Measurements from ENCODE around the gene RNH1. TPM values are rescaled to one million over a fixed set of nuclear protein-coding genes. Genes with fewer than 3 reads are reported as not detected.

Gene RNH1
- total RNA-seq, 2 experiments from 2014 or later, result 127 to 134 TPM

GRCh38 chr11:535519-536454 is 28.7 kb upstream of the RNH1 start, which contains the start of gene HRAS:
HRAS (minus strand) TSS chr11:535576.
- CTCF ChIA-PET, result interaction anchor here (1.0 to 3.3 kb wide), 4 partner anchors 17 to 328 kb away, joined by 3 to 30 read pairs (median 6); no protein-coding TSS in a partner anchor
- DNase-seq, result peak; percentile 95
- Mint-ChIP-seq H3K4me1 (ENCODE audit: low read depth) (peaks cover 9% of the 10 kb centered on the region), H3K27me3 (no peaks in the 10 kb centered on the region), H3K9me3 (no peaks in the 10 kb centered on the region), H3K36me3 (peaks cover 5% of the 10 kb centered on the region), H3K4me3 (peak within 1 kb of the TSS; percentile 85), H3K27ac (peak within 1 kb of the TSS; percentile 78)
- intact Hi-C loops (cut with micrococcal nuclease), result loop anchor here (2.0 to 5.0 kb wide), 5 partner anchors 25 to 187 kb away; partner anchors contain the start of genes DEAF1, LMNTD2, PHRF1 and RASSF7
- POLR2A ChIA-PET, result interaction anchor here (0.7 to 2.1 kb wide), 9 partner anchors 16 to 299 kb away, joined by 3 to 7 read pairs (median 4); partner anchors contain the start of genes IRF7, PSMD13, RNH1 and TMEM80

- H3K4me3 Mint-ChIP-seq, result no peak overlapping the region
- DNase-seq, result no peak
- ChIA-PET CTCF (interaction anchor here (1.0 to 3.3 kb wide), 4 partner anchors 17 to 327 kb away, joined by 3 to 30 read pairs (median 6); no protein-coding TSS in a partner anchor), POLR2A (interaction anchor here (1.0 to 2.1 kb wide), 5 partner anchors 16 to 80 kb away, joined by 3 to 7 read pairs (median 5); partner anchors contain the start of genes IRF7 and RNH1)
- H3K36me3 Mint-ChIP-seq, result peaks cover 5% of the 10 kb centered on the region
- H3K9me3 Mint-ChIP-seq, result no peaks in the 10 kb centered on the region
- intact Hi-C loops (cut with micrococcal nuclease), result loop anchor here (5.0 kb wide), 2 partner anchors 162 to 187 kb away; partner anchors contain the start of genes DEAF1 and TMEM80
- H3K27ac Mint-ChIP-seq, result no peak overlapping the region
- H3K27me3 Mint-ChIP-seq, result no peaks in the 10 kb centered on the region
- H3K4me1 Mint-ChIP-seq (ENCODE audit: low read depth), result peaks cover 9% of the 10 kb centered on the region
Observed at GRCh38 chr11:535210-535518, 28.1 kb upstream of the RNH1 start.

GRCh38 chr11:534396-535209 is 27.6 kb upstream of the RNH1 start:
- Mint-ChIP-seq H3K27ac (peak overlapping the region; percentile 28), H3K36me3 (peaks cover 5% of the 10 kb centered on the region), H3K27me3 (no peaks in the 10 kb centered on the region), H3K4me3 (peak overlapping the region; percentile 71), H3K9me3 (no peaks in the 10 kb centered on the region), H3K4me1 (ENCODE audit: low read depth) (peaks cover 9% of the 10 kb centered on the region)
- intact Hi-C loops (cut with micrococcal nuclease), result loop anchor here (5.0 kb wide), 2 partner anchors 163 to 188 kb away; partner anchors contain the start of genes DEAF1 and TMEM80
- ChIA-PET CTCF (interaction anchor here (1.3 to 3.3 kb wide), 3 partner anchors 16 to 189 kb away, joined by 5 to 30 read pairs (median 8); no protein-coding TSS in a partner anchor), POLR2A (interaction anchor here (2.1 kb wide), 1 partner anchor 81 kb away, joined by 5 read pairs; the partner anchor contains the start of gene IRF7)
- DNase-seq, result peak; percentile 49

- Mint-ChIP-seq H3K9me3 (no peaks in the 10 kb centered on the region), H3K27ac (no peak overlapping the region), H3K4me3 (no peak overlapping the region), H3K27me3 (no peaks in the 10 kb centered on the region), H3K4me1 (ENCODE audit: low read depth) (peaks cover 9% of the 10 kb centered on the region), H3K36me3 (peaks cover 5% of the 10 kb centered on the region)
- DNase-seq, result no peak
- intact Hi-C loops (cut with micrococcal nuclease), result no loop called here
- POLR2A ChIA-PET, result interaction anchor here (0.5 kb wide), 1 partner anchor 14 kb away, joined by 3 read pairs; no protein-coding TSS in a partner anchor
- CTCF ChIA-PET, result interaction anchor here (1.1 to 1.3 kb wide), 2 partner anchors 11 to 190 kb away, joined by 4 to 5 read pairs; no protein-coding TSS in a partner anchor
Observed at GRCh38 chr11:533586-534395, 26.7 kb upstream of the RNH1 start.

GRCh38 chr11:532986-533585 is 26.0 kb upstream of the RNH1 start:
- no peak for DNase-seq
- Mint-ChIP-seq H3K9me3 (no peaks in the 10 kb centered on the region), H3K27ac (no peak overlapping the region), H3K36me3 (peaks cover 5% of the 10 kb centered on the region), H3K4me1 (ENCODE audit: low read depth) (peaks cover 6% of the 10 kb centered on the region), H3K4me3 (no peak overlapping the region), H3K27me3 (no peaks in the 10 kb centered on the region)
- intact Hi-C loops (cut with micrococcal nuclease), result no loop called here
- POLR2A ChIA-PET, result interaction anchor here (0.5 to 1.0 kb wide), 2 partner anchors 13 to 43 kb away, joined by 3 read pairs; no protein-coding TSS in a partner anchor
- CTCF ChIA-PET, result interaction anchor here (1.1 to 1.4 kb wide), 2 partner anchors 11 to 14 kb away, joined by 3 to 4 read pairs; no protein-coding TSS in a partner anchor

GRCh38 chr11:532527-532985 is 25.5 kb upstream of the RNH1 start:
- Mint-ChIP-seq H3K27me3 (no peaks in the 10 kb centered on the region), H3K36me3 (peaks cover 5% of the 10 kb centered on the region), H3K9me3 (no peaks in the 10 kb centered on the region), H3K4me3 (no peak overlapping the region), H3K4me1 (ENCODE audit: low read depth) (peaks cover 2% of the 10 kb centered on the region), H3K27ac (no peak overlapping the region)
- POLR2A ChIA-PET, result interaction anchor here (1.0 kb wide), 1 partner anchor 43 kb away, joined by 3 read pairs; no protein-coding TSS in a partner anchor
- CTCF ChIA-PET, result interaction anchor here (1.1 to 1.4 kb wide), 2 partner anchors 10 to 13 kb away, joined by 3 to 4 read pairs; no protein-coding TSS in a partner anchor
- intact Hi-C loops (cut with micrococcal nuclease), result no loop called here
- DNase-seq, result no peak

GRCh38 chr11:531919-532526 is 25.0 kb upstream of the RNH1 start:
- Mint-ChIP-seq H3K4me3 (no peak overlapping the region), H3K36me3 (peaks cover 5% of the 10 kb centered on the region), H3K27me3 (no peaks in the 10 kb centered on the region), H3K9me3 (no peaks in the 10 kb centered on the region), H3K4me1 (ENCODE audit: low read depth) (peaks cover 2% of the 10 kb centered on the region), H3K27ac (no peak overlapping the region)
- POLR2A ChIA-PET, result no interaction called here
- intact Hi-C loops (cut with micrococcal nuclease), result no loop called here
- CTCF ChIA-PET, result interaction anchor here (1.4 kb wide), 1 partner anchor 13 kb away, joined by 3 read pairs; no protein-coding TSS in a partner anchor
- no peak for DNase-seq

GRCh38 chr11:530960-531831 is 24.2 kb upstream of the RNH1 start:
- no peak overlapping the region for H3K27ac Mint-ChIP-seq
- no peak overlapping the region for H3K4me3 Mint-ChIP-seq
- intact Hi-C loops (cut with micrococcal nuclease), result no loop called here
- DNase-seq, result no peak
- ChIA-PET POLR2A (no interaction called here), CTCF (interaction anchor here (0.6 kb wide), 1 partner anchor 12 kb away, joined by 3 read pairs; no protein-coding TSS in a partner anchor)
- H3K4me1 Mint-ChIP-seq (ENCODE audit: low read depth), result peaks cover 2% of the 10 kb centered on the region
- peaks cover 5% of the 10 kb centered on the region for H3K36me3 Mint-ChIP-seq
- H3K9me3 Mint-ChIP-seq, result no peaks in the 10 kb centered on the region
- no peaks in the 10 kb centered on the region for H3K27me3 Mint-ChIP-seq

- POLR2A ChIA-PET, result no interaction called here
- no peaks in the 10 kb centered on the region for H3K27me3 Mint-ChIP-seq
Observed at GRCh38 chr11:529728-530411, 22.8 kb upstream of the RNH1 start.

More at GRCh38 chr11:529728-530411, 22.8 kb upstream of the RNH1 start:
- H3K9me3 Mint-ChIP-seq, result no peaks in the 10 kb centered on the region
- H3K27ac Mint-ChIP-seq, result no peak overlapping the region
- H3K36me3 Mint-ChIP-seq, result peaks cover 5% of the 10 kb centered on the region
- intact Hi-C loops (cut with micrococcal nuclease), result no loop called here
- DNase-seq, result no peak
- CTCF ChIA-PET, result no interaction called here
- no peak overlapping the region for H3K4me3 Mint-ChIP-seq
- H3K4me1 Mint-ChIP-seq (ENCODE audit: low read depth), result no peaks in the 10 kb centered on the region

All from activated CD4-positive, alpha-beta memory T cell treated with anti-CD3 and anti-CD28 coated beads for 36 hours (primary cell).